WTC11 (cell line): ENCODE measurements around the gene PIGO. TPM values are rescaled to one million over a fixed set of nuclear protein-coding genes. Genes with fewer than 3 reads are reported as not detected.

Experiments
- ATAC-seq: fragments of 200-7000 bp; cut with Tn5 transposase; 2 replicates; pipeline ENCODE4 v1.10.0; 2021; ENCODE audit warnings: mild to moderate bottlenecking, moderate library complexity
- CTCF ChIA-PET: fragments of 300-600 bp; sonication (Branson Sonifier 250); formaldehyde crosslinking; loops from one replicate; lab custom pipeline; 2021; ENCODE audit warnings: antibody characterized with exemption; lab: Charles Lee
- POLR2A ChIA-PET: fragments of 350-600 bp; sonication (Branson Sonifier 250); formaldehyde crosslinking; loops from one replicate; lab custom pipeline; 2021; ENCODE audit warnings: antibody characterized with exemption; lab: Charles Lee
- DNase-seq: peaks from one replicate; pipeline ENCODE4 v3.0.0; 2021; ENCODE audit warnings: low spot score
- H3K27ac Mint-ChIP-seq: 2 replicates; pipeline ENCODE4 v1.8.0; 2021; ENCODE audit warnings: mixed read lengths
- H3K27me3 Mint-ChIP-seq: 2 replicates; pipeline ENCODE4 v1.8.0; 2021; ENCODE audit warnings: low read depth, mild to moderate bottlenecking, moderate library complexity, mixed read lengths
- H3K36me3 Mint-ChIP-seq: 2 replicates; pipeline ENCODE4 v1.8.0; 2021; ENCODE audit warnings: mixed read lengths
- H3K4me1 Mint-ChIP-seq: 2 replicates; pipeline ENCODE4 v1.8.0; 2022; ENCODE audit warnings: mixed read lengths
- H3K4me3 Mint-ChIP-seq: 2 replicates; pipeline ENCODE4 v1.8.0; 2021; ENCODE audit warnings: mild to moderate bottlenecking, moderate library complexity, mixed read lengths
- H3K9me3 Mint-ChIP-seq: 2 replicates; pipeline ENCODE4 v1.8.0; 2021; ENCODE audit warnings: mixed read lengths
- ATF6 ChIP-seq: sonication (generic); formaldehyde crosslinking; IDR thresholded peaks from 2 replicates; pipeline ENCODE4 v1.8.1; 2023; ENCODE audit warnings: mild to moderate bottlenecking, missing genetic modification reagents
- E2F5 ChIP-seq: sonication (generic); formaldehyde crosslinking; IDR thresholded peaks from 2 replicates; pipeline ENCODE4 v1.8.1; 2022; ENCODE audit warnings: mild to moderate bottlenecking, moderate library complexity, missing genetic modification reagents
- FOXK1 ChIP-seq: sonication (generic); formaldehyde crosslinking; IDR thresholded peaks from 2 replicates; pipeline ENCODE4 v1.8.0; 2022; ENCODE audit warnings: mild to moderate bottlenecking, moderate library complexity, missing genetic modification reagents
- GRHL2 ChIP-seq: fragments of 250-450 bp; sonication (Bioruptor Pico); IDR thresholded peaks from 2 replicates; pipeline ENCODE4 v1.8.0; 2022; ENCODE audit warnings: mild to moderate bottlenecking, moderate library complexity; ENCODE audit not compliant: insufficient replicate concordance, severe bottlenecking
- IRF1 ChIP-seq: sonication (generic); formaldehyde crosslinking; IDR thresholded peaks from 2 replicates; pipeline ENCODE4 v1.8.0; 2023; ENCODE audit warnings: missing genetic modification reagents
- IRF2 ChIP-seq: sonication (generic); formaldehyde crosslinking; IDR thresholded peaks from 2 replicates; pipeline ENCODE4 v1.8.0; 2022; ENCODE audit warnings: low read depth, missing genetic modification reagents, borderline replicate concordance
- NR2C2 ChIP-seq: sonication (generic); formaldehyde crosslinking; IDR thresholded peaks from 2 replicates; pipeline ENCODE4 v1.8.0; 2022; ENCODE audit warnings: mild to moderate bottlenecking, missing genetic modification reagents
- OVOL2 ChIP-seq: fragments of 250-450 bp; sonication (Bioruptor Pico); IDR thresholded peaks from 2 replicates; pipeline ENCODE4 v1.9.0; 2021; ENCODE audit warnings: mild to moderate bottlenecking, borderline replicate concordance
- PREB ChIP-seq: sonication (generic); formaldehyde crosslinking; IDR thresholded peaks from 2 replicates; pipeline ENCODE4 v1.8.1; 2022; ENCODE audit warnings: mild to moderate bottlenecking, missing genetic modification reagents, moderate library complexity, borderline replicate concordance
- SP1 ChIP-seq: sonication (generic); formaldehyde crosslinking; conservative IDR thresholded peaks from 2 replicates; pipeline ENCODE4 v1.8.1; 2022; ENCODE audit warnings: missing genetic modification reagents
- TCF7 ChIP-seq: sonication (generic); formaldehyde crosslinking; IDR thresholded peaks from 2 replicates; pipeline ENCODE4 v1.8.0; 2022; ENCODE audit warnings: mild to moderate bottlenecking, low read depth, missing genetic modification reagents, moderate library complexity
- TEAD4 ChIP-seq: sonication (generic); formaldehyde crosslinking; IDR thresholded peaks from 2 replicates; pipeline ENCODE4 v1.8.0; 2022; ENCODE audit warnings: mild to moderate bottlenecking, missing genetic modification reagents
- USF2 ChIP-seq: sonication (generic); formaldehyde crosslinking; IDR thresholded peaks from 2 replicates; pipeline ENCODE4 v1.8.1; 2023; ENCODE audit warnings: mild to moderate bottlenecking, missing genetic modification reagents, moderate library complexity
- ZBTB21 ChIP-seq: sonication (generic); formaldehyde crosslinking; IDR thresholded peaks from 2 replicates; pipeline ENCODE4 v1.8.1; 2023; ENCODE audit warnings: mild to moderate bottlenecking, missing genetic modification reagents, borderline replicate concordance
- ZMAT4 ChIP-seq: fragments of 250-450 bp; sonication (Bioruptor Pico); IDR thresholded peaks from 2 replicates; pipeline ENCODE4 v1.9.0; 2021; ENCODE audit warnings: mild to moderate bottlenecking
- ZNF121 ChIP-seq: sonication (generic); formaldehyde crosslinking; IDR thresholded peaks from 2 replicates; pipeline ENCODE4 v1.8.0; 2023; ENCODE audit warnings: missing genetic modification reagents
- ZNF138 ChIP-seq: sonication (generic); formaldehyde crosslinking; conservative IDR thresholded peaks from 2 replicates; pipeline ENCODE4 v1.8.1; 2022; ENCODE audit warnings: mild to moderate bottlenecking, moderate library complexity, missing genetic modification reagents
- ZNF281 ChIP-seq: sonication (generic); formaldehyde crosslinking; IDR thresholded peaks from 2 replicates; pipeline ENCODE4 v1.8.0; 2023; ENCODE audit warnings: mild to moderate bottlenecking, missing genetic modification reagents
- ZNF425 ChIP-seq: fragments of 250-450 bp; sonication (Bioruptor Pico); conservative IDR thresholded peaks from 2 replicates; pipeline ENCODE4 v1.9.0; 2021; ENCODE audit warnings: mild to moderate bottlenecking
- total RNA-seq: library from RNA; stranded (reverse); gene quantifications from 3 replicates; pipeline ENCODE4 v1.2.3, GENCODE V29; 2021

Gene PIGO
- total RNA-seq, 1 experiment from 2014 or later, result 23.8 TPM

- no peak for TF ChIP-seq ZNF138 (CRISPR knock-in tag)
- no peak for TF ChIP-seq ZNF425 (CRISPR knock-in tag)
Measured at GRCh38 chr9:35089434-35089833, 7.0 kb downstream of the PIGO start (continued).

- ChIA-PET CTCF (no interaction called here), POLR2A (no interaction called here)
- no peak for DNase-seq
- Mint-ChIP-seq H3K9me3 (no peaks in the 10 kb centered on the region), H3K27ac (no peak overlapping the region), H3K36me3 (peaks cover 19% of the 10 kb centered on the region), H3K4me3 (no peak overlapping the region), H3K4me1 (no peaks in the 10 kb centered on the region; the same call in 1 of the 2 replicates), H3K27me3 (no peaks in the 10 kb centered on the region)
- ATAC-seq, result no peak
- TF ChIP-seq ZMAT4, result no peak
- no peak for TF ChIP-seq TEAD4
- no peak for TF ChIP-seq GRHL2
- no peak for TF ChIP-seq TCF7 (CRISPR knock-in tag)
- no peak for TF ChIP-seq FOXK1 (CRISPR knock-in tag)
- TF ChIP-seq NR2C2 (CRISPR knock-in tag), result no peak
- TF ChIP-seq ZNF281 (CRISPR knock-in tag), result no peak
- no peak for TF ChIP-seq PREB
Measured at GRCh38 chr9:35085078-35085477, 11.3 kb downstream of the PIGO start.

- CTCF ChIA-PET, result interaction anchor here (0.5 to 2.3 kb wide), 22 partner anchors 8 to 686 kb away, joined by 3 to 19 read pairs (median 6); partner anchors contain the start of genes ATOSB, UNC13B and VCP
- Mint-ChIP-seq H3K27me3 (no peaks in the 10 kb centered on the region), H3K27ac (peak within 1 kb of the TSS; percentile 99), H3K9me3 (no peaks in the 10 kb centered on the region), H3K4me3 (peak within 1 kb of the TSS; percentile 92), H3K36me3 (peaks cover 34% of the 10 kb centered on the region), H3K4me1 (peaks cover 15% of the 10 kb centered on the region)
- POLR2A ChIA-PET, result interaction anchor here (0.6 to 2.4 kb wide), 14 partner anchors 8 to 460 kb away, joined by 3 to 18 read pairs (median 4); partner anchors contain the start of genes ATOSB, DNAJB5, PIGO and STOML2
- DNase-seq, result peak; percentile 89
- peak; percentile 92 for ATAC-seq
- peak; percentile 94 for TF ChIP-seq E2F5 (CRISPR knock-in tag)
- no peak for TF ChIP-seq IRF2
- peak; percentile 70; the same call in 1 of the 2 replicates for TF ChIP-seq ZBTB21 (CRISPR knock-in tag)
- TF ChIP-seq IRF1, result peak; percentile 20; the same call in 1 of the 2 replicates
- peak; percentile 17; the same call in 1 of the 2 replicates for TF ChIP-seq USF2 (CRISPR knock-in tag)
- TF ChIP-seq SP1, result peak; percentile 46; the same call in 1 of the 2 replicates
- TF ChIP-seq ATF6 (CRISPR knock-in tag), result no peak
- no peak for TF ChIP-seq OVOL2 (CRISPR knock-in tag)
- peak; percentile 99 for TF ChIP-seq ZNF121 (CRISPR knock-in tag)
Measured at GRCh38 chr9:35079426-35080341, 16.7 kb downstream of the PIGO start, which contains the start of gene FANCG. FANCG (minus strand) TSS chr9:35079942; CDS start chr9:35079524, 418 bp downstream.
